ENCODE measurements around the gene CAPN11.

CAPN11 gene

DNA sequence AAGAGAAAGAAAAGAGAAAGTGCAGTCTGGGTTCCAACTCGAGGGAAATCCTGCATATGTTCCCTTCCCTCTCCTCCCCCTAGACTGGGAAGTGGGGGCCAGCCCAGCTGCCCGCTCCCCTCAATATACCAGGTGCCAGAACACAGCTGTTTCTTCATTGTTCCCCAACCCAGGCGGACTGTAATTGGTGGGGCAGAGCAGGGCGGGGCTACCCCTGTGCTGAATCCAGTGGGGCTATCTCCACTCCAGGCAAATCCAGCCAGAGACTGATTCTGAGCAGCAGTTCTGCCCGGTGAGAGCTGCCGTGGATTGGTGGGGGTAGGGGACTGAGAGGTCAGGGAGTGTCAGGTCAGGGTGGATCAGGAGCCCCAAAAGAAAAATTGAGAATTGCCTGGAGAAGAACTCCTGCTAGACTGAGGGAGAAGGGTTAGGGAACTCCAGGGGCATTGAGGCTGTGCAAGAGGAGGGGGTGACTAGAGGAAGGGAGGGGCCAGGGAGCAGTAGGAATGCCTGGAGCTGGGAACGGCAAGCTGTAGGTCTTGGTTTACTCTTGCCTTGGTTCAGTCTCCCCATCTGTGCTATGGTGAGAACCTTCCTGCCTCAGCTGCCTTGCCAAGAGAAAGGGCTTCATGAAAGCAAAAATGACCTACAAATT, 58.2 kb downstream of the CAPN11 start, which contains the start of gene MYMX:
TSS of gene MYMX (plus strand) at position 250 of the 655 bp plus-strand sequence. CDS start 546 bp downstream, outside the sequence.
- no peaks in the 10 kb centered on the region; a peak in 1 of 22 replicates for H4K20me1 ChIP-seq
- peak within 1 kb of the TSS in 1 of 11 experiments; percentile 1; a peak in 1 of 22 replicates for H3K9ac ChIP-seq
- no peak for TF ChIP-seq Cebpa-rat (IDR thresholded peaks at IDR 0.05)
- H3K9me3 ChIP-seq (replicated peaks in 1 of 11) = no peaks in the 10 kb centered on the region
- peaks cover 38 to 61% (median 47%) of the 10 kb centered on the region in 10 experiments for H3K4me1 ChIP-seq
- H3K4me2 ChIP-seq = peak within 1 kb of the TSS; percentile 44 to 97 (median 55); a peak in 21 of 22 replicates
- no peaks in the 10 kb centered on the region for H3K36me3 ChIP-seq
- H3K27ac ChIP-seq = no peak within 1 kb of the TSS
- no peaks in the 10 kb centered on the region for H3K27me3 ChIP-seq
- H3K4me3 ChIP-seq = no peak within 1 kb of the TSS

DNA sequence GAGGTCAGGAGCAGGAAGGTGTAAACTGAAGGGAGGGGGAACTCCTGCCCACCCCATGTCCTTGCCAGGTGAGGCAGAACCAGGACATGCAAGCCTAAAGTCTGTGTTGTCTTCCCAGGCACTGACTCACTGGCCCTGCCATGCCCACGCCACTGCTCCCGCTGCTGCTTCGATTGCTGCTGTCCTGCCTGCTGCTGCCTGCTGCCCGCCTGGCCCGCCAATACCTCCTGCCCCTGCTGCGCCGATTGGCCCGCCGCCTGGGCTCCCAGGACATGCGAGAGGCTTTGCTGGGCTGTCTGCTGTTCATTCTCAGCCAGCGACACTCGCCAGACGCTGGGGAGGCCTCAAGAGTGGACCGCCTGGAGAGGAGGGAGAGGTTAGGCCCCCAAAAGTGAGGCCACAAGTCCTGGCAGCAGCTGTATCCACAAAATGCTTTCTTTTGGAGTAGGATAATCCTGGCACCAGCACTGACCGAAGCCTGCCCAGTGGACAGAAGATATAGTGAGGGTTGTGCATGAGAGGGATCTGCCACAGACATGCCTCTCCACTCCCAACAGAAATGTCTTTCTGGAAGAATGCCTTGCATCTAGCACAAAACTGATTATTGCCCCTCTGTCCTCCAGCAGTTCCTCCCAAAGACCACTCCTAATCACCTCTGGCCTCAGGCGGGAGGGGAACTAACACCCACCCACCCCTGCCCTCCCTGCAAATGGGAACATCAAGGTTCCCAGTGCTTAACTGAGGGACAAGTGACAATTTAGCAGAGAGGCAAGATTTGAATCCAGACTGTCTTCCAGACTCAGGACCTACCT, 58.9 kb downstream of the CAPN11 start:
- H3K27ac ChIP-seq = no peak overlapping the region
- H3K4me3 ChIP-seq = no peak overlapping the region
- H3K36me3 ChIP-seq = no peaks in the 10 kb centered on the region
- H3K9me3 ChIP-seq (replicated peaks in 1 of 11) = no peaks in the 10 kb centered on the region
- 0 out of 22 replicates have a peak overlapping the region, but pooled peaks of 1 of the 11 experiments have one; percentile 8 for H3K9ac ChIP-seq
- TF ChIP-seq Cebpa-rat (IDR thresholded peaks at IDR 0.05) = no peak
- H3K4me2 ChIP-seq = peak overlapping the region; percentile 44 to 98 (median 88); a peak in 20 of 22 replicates
- peaks cover 44 to 63% (median 53%) of the 10 kb centered on the region in 10 experiments for H3K4me1 ChIP-seq
- no peaks in the 10 kb centered on the region; a peak in 2 of 22 replicates for H4K20me1 ChIP-seq
- peaks cover 0 to 3% (median 0%) of the 10 kb centered on the region in 11 experiments; a peak in 1 of 22 replicates for H3K27me3 ChIP-seq

DNA sequence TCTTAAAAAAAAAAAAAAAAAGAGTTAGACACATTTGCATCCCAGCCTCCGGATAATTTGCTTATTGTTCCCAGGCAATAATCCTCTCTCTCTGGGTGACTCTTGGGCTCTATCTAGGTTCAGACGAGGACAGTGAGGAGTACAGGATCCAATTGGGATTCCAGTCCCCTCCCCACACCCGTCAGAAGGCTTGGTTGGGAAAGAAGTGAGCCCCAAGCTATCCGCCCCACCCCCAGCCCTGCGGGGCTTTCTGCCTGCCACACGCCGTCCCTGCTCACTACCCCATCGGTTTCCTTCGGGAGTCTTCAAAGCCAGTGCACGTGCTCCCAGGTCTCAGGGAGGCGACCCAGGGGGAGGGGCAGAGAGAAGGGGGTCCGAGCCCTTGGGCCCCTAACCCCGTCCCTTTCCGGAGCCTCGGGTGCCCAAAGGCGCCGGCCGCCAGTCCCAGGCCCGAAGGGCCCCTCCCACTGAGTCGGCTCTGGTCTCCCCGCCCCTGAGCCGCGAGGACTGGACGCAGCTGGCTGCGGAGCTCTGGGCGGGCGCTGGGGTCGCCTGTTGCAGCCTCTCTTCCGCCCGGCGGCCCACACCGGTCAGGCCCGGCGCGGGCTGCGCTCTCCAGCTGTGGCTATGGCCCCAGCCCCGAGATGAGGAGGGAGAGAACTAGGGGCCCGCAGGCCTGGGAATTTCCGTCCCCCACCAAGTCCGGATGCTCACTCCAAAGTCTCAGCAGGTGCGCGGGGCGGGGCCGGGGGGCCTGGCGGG, 60.6 kb downstream of the CAPN11 start:
- H3K4me1 ChIP-seq = peaks cover 53 to 73% (median 63%) of the 10 kb centered on the region in 10 experiments

DNA sequence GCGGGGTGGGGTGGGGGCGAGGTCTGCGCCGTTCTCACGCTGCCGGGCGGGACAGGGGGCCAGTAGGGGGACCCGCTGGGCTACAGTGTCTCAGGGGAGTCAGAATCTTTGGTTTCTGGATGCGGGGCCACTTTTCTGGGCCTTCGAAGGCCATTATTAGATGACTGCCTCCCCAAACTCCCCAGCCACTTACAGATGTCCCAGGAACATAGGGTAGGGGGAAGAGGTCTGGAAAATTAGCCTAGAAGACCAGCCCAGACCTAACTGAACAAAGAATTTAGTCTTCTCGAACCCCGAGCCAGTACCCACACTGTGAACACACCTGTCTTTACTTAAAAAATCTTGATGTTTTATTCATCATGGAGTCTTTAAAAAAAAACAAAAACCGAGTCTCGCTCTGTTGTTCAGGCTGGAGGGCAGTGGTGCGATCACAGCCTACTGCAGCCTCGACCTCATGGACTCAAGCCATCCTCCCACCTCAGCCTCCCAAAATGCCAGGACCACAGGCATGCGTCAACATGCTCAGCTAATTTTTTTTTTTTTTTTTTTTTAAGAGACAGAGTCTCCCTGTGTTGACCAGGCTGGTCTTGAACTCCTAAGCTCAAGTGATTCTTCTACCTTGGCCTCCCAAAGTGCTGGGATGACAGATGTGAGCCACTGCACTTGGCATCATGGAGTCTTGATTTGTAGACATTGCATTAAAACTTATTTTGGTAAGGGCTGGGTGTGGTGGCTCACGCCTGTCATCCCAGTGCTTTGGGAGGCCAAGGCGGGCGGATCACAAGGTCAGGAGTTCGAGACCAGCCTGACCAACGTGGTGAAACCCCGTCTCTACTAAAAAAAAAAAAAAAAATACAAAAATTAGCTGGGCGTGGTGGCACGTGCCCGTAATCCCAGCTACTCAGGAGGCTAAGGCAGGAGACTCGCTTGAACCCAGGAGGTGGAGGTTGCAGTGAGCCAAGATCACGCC, 61.5 kb downstream of the CAPN11 start:
- peaks cover 0 to 9% (median 0%) of the 10 kb centered on the region in 11 experiments; a peak in 1 of 22 replicates for H3K27me3 ChIP-seq
- peak overlapping the region in 3 of 11 experiments; percentile 44 to 72 (median 59); a peak in 4 of 22 replicates for H3K9ac ChIP-seq
- H3K27ac ChIP-seq = no peak overlapping the region; a peak in 1 of 22 replicates
- H4K20me1 ChIP-seq = peaks cover 6 to 14% (median 10%) of the 10 kb centered on the region in 11 experiments; a peak in 15 of 22 replicates
- H3K9me3 ChIP-seq (replicated peaks in 1 of 11) = no peaks in the 10 kb centered on the region
- no peaks in the 10 kb centered on the region for H3K36me3 ChIP-seq
- TF ChIP-seq Cebpa-rat (IDR thresholded peaks at IDR 0.05) = no peak
- peak overlapping the region in 4 of 10 experiments; percentile 46 to 65 (median 52); a peak in 8 of 20 replicates for H3K4me3 ChIP-seq
- H3K4me1 ChIP-seq = peaks cover 62 to 82% (median 71%) of the 10 kb centered on the region in 10 experiments
- peak overlapping the region; percentile 79 to 98 (median 92); a peak in 21 of 22 replicates for H3K4me2 ChIP-seq

More for the DNA sequence above, 60.6 kb downstream of the CAPN11 start:
- Histone ChIP-seq H3K27ac (peak overlapping the region in 6 of 11 experiments; percentile 1 to 51 (median 34); a peak in 9 of 22 replicates), H3K4me2 (peak overlapping the region; percentile 80 to 98 (median 92)), H3K4me3 (peak overlapping the region; percentile 35 to 65 (median 48); a peak in 19 of 20 replicates), H3K9me3 (replicated peaks in 1 of 11) (no peaks in the 10 kb centered on the region), H3K9ac (peak overlapping the region; percentile 15 to 72 (median 59); a peak in 19 of 22 replicates), H3K36me3 (no peaks in the 10 kb centered on the region), H4K20me1 (peaks cover 0 to 6% (median 1%) of the 10 kb centered on the region in 11 experiments; a peak in 12 of 22 replicates), H3K27me3 (peaks cover 0 to 9% (median 0%) of the 10 kb centered on the region in 11 experiments; a peak in 1 of 22 replicates)
- TF ChIP-seq Cebpa-rat (IDR thresholded peaks at IDR 0.05) = no peak

DNA sequence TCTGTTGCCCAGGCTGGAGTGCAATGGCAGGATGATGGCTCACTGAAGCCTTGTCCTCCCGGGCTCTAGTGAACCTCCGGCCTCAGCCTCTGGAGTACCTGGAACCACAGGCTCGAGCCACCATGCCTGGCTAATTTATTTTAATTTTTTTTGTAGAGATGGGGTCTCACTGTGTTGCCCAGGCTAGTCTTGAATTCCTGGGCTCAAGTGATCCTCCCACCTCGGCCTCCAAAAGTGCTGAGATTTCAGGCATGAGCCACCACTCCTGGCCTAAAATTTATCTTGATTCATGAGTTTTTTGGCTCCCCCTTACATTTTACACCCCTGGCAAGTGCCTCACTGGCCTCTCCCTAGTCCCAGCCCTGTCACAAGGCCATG, 62.3 kb downstream of the CAPN11 start:
- TF ChIP-seq Cebpa-rat (IDR thresholded peaks at IDR 0.05) = no peak
- H3K9ac ChIP-seq = peak overlapping the region in 2 of 11 experiments; percentile 33 to 49; a peak in 3 of 22 replicates
- H4K20me1 ChIP-seq = peaks cover 14 to 22% (median 18%) of the 10 kb centered on the region in 11 experiments; a peak in 17 of 22 replicates
- no peaks in the 10 kb centered on the region for H3K36me3 ChIP-seq
- peak overlapping the region in 1 of 11 experiments; percentile 6; a peak in 2 of 22 replicates for H3K27ac ChIP-seq
- H3K4me1 ChIP-seq = peaks cover 70 to 88% (median 79%) of the 10 kb centered on the region in 10 experiments
- no peaks in the 10 kb centered on the region for H3K9me3 ChIP-seq (replicated peaks in 1 of 11)
- peaks cover 0 to 9% (median 0%) of the 10 kb centered on the region in 11 experiments; a peak in 1 of 22 replicates for H3K27me3 ChIP-seq
- H3K4me3 ChIP-seq = no peak overlapping the region
- H3K4me2 ChIP-seq = peak overlapping the region in 4 of 11 experiments; percentile 70 to 88 (median 75); a peak in 6 of 22 replicates

DNA sequence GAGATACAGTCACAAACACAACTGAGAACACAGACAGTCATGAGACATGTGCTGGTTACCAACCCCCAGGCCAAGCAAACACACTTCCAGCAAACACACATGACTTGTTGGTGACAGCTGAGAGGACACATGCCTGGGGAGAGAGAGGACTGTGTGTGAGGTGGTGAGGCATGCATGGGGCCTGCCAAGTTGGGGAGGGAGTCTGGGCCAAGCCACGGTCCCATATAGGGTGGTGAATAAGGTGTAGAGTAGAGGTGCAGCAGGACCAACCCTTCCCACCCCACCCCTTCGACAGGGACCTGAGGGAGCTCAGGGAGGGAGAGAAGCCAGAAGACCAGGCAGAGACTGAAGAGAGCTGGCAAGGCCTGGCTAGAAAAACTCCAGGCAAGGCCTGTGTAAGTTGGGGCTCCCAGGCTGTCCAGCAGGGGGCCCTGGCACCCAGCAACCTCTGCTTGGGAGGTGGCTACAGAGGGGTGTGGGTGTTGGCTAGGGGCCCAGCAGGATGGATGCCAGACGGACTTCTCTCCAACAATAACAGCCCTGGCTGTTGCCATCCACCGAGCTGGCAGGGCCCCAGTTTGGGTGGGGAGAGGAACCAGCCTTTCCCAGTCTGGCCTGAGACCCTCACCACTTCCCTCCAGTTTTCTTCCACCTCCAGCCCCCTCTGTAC, 62.8 kb downstream of the CAPN11 start:
- peak overlapping the region in 4 of 11 experiments; percentile 6 to 41 (median 23); a peak in 3 of 22 replicates for H3K27ac ChIP-seq
- no peaks in the 10 kb centered on the region for H3K9me3 ChIP-seq (replicated peaks in 1 of 11)
- peaks cover 0 to 9% (median 0%) of the 10 kb centered on the region in 11 experiments; a peak in 1 of 22 replicates for H3K27me3 ChIP-seq
- H3K4me1 ChIP-seq = peaks cover 70 to 88% (median 81%) of the 10 kb centered on the region in 10 experiments
- peak overlapping the region in 3 of 11 experiments; percentile 23 to 49 (median 33); a peak in 5 of 22 replicates for H3K9ac ChIP-seq
- peak overlapping the region; percentile 46 to 88 (median 66) for H3K4me2 ChIP-seq
- H4K20me1 ChIP-seq = peaks cover 17 to 27% (median 22%) of the 10 kb centered on the region in 11 experiments; a peak in 17 of 22 replicates
- peak overlapping the region in 1 of 10 experiments; percentile 25; a peak in 1 of 20 replicates for H3K4me3 ChIP-seq
- no peaks in the 10 kb centered on the region for H3K36me3 ChIP-seq
- no peak for TF ChIP-seq Cebpa-rat (IDR thresholded peaks at IDR 0.05)
